Neural progenitor cell (in vitro differentiated cells): ENCODE measurements around the gene TBC1D30. TPM values are rescaled to one million over a fixed set of nuclear protein-coding genes. Genes with fewer than 3 reads are reported as not detected.

Source experiments
- DNase-seq: peaks from one replicate; pipeline ENCODE4 v3.0.0-alpha.2; 2016; ENCODE audit warnings: low spot score
- H2AFZ ChIP-seq: fragments of 200-600 bp; sonication (generic); replicated peaks from 2 replicates; pipeline ENCODE4 v1.6.1; 2016; ENCODE audit warnings: antibody characterized with exemption
- H3F3A ChIP-seq: fragments of 200-600 bp; sonication (generic); 2 replicates; pipeline ENCODE4 v1.6.1; 2016; ENCODE audit warnings: antibody characterized with exemption, low read depth
- H3K27ac ChIP-seq: fragments of 200-600 bp; sonication (generic); 2 replicates; pipeline ENCODE4 v1.5.1; 2016; ENCODE audit warnings: mild to moderate bottlenecking
- H3K27me3 ChIP-seq: fragments of 200-600 bp; sonication (generic); 2 replicates; pipeline ENCODE4 v1.6.1; 2016; ENCODE audit warnings: mild to moderate bottlenecking, moderate library complexity
- H3K36me3 ChIP-seq: fragments of 200-600 bp; sonication (generic); 2 replicates; pipeline ENCODE4 v1.5.1; 2016
- H3K4me1 ChIP-seq: fragments of 200-600 bp; sonication (generic); 2 replicates; pipeline ENCODE4 v1.6.1; 2016; ENCODE audit warnings: mixed run types
- H3K4me2 ChIP-seq: fragments of 200-600 bp; sonication (generic); 2 replicates; pipeline ENCODE4 v1.6.1; 2016
- H3K4me3 ChIP-seq: fragments of 200-600 bp; sonication (generic); 2 replicates; pipeline ENCODE4 v1.5.1; 2016
- H3K79me2 ChIP-seq: fragments of 200-600 bp; sonication (generic); 2 replicates; pipeline ENCODE4 v1.6.1; 2016; ENCODE audit warnings: low read depth
- H3K9ac ChIP-seq: fragments of 200-600 bp; sonication (generic); 2 replicates; pipeline ENCODE4 v1.6.1; 2016
- H3K9me3 ChIP-seq: fragments of 200-600 bp; sonication (generic); 2 replicates; pipeline ENCODE4 v1.5.1; 2016; ENCODE audit warnings: low read depth
- H4K20me1 ChIP-seq: fragments of 200-600 bp; sonication (generic); 2 replicates; pipeline ENCODE4 v1.6.1; 2016; ENCODE audit warnings: low read depth
- H3K27ac Mint-ChIP-seq: 3 replicates; pipeline ENCODE4 v1.8.0; 2021; ENCODE audit warnings: mixed read lengths
- H3K27me3 Mint-ChIP-seq: 2 replicates; pipeline ENCODE4 v1.8.0; 2022; ENCODE audit warnings: low read depth, mild to moderate bottlenecking, inconsistent platforms, moderate library complexity, mixed read lengths; ENCODE audit not compliant: insufficient read depth
- H3K36me3 Mint-ChIP-seq: 3 replicates; pipeline ENCODE4 v1.8.0; 2021; ENCODE audit warnings: mixed read lengths
- H3K4me1 Mint-ChIP-seq: 3 replicates; pipeline ENCODE4 v1.8.0; 2021; ENCODE audit warnings: mixed read lengths
- H3K4me3 Mint-ChIP-seq: 3 replicates; pipeline ENCODE4 v1.8.0; 2021; ENCODE audit warnings: mild to moderate bottlenecking, moderate library complexity, mixed read lengths
- H3K9me3 Mint-ChIP-seq: 3 replicates; pipeline ENCODE4 v1.8.0; 2020; ENCODE audit warnings: mixed read lengths
- CTCF ChIP-seq: fragments of 200-600 bp; sonication (generic); IDR thresholded peaks from 2 replicates; pipeline ENCODE4 v1.5.1; 2017; ENCODE audit warnings: antibody characterized with exemption, mild to moderate bottlenecking
- EZH2 ChIP-seq: fragments of 200-600 bp; sonication (generic); IDR thresholded peaks from 2 replicates; pipeline ENCODE4 v1.6.1; 2017; ENCODE audit warnings: antibody characterized with exemption, mild to moderate bottlenecking, moderate library complexity
- EZH2phosphoT487 ChIP-seq: fragments of 200-600 bp; sonication (generic); IDR thresholded peaks from 2 replicates; pipeline ENCODE4 v1.6.1; 2017; ENCODE audit warnings: antibody characterized with exemption
- total RNA-seq: library from RNA; depleted of rRNA; stranded (reverse); fragments of >200 nt; gene quantifications from 2 replicates; pipeline ENCODE4 v1.2.3, GENCODE V29; 2015; ENCODE audit warnings: low replicate concordance

Gene TBC1D30
- total RNA-seq, 1 donor from 2014 or later, result 9.7 TPM

- H3K27ac Mint-ChIP-seq, result no peak overlapping the region
- H2AFZ ChIP-seq, result no peak overlapping the region
- no peak for DNase-seq
- no peak overlapping the region for H3K9ac ChIP-seq
- H3K79me2 ChIP-seq, result no peaks in the 10 kb centered on the region
- no peaks in the 10 kb centered on the region for H3K36me3 Mint-ChIP-seq
- H3K27ac ChIP-seq, result no peak overlapping the region
- peaks cover 3% of the 10 kb centered on the region for H3K27me3 Mint-ChIP-seq
- no peaks in the 10 kb centered on the region for H3F3A ChIP-seq
- no peaks in the 10 kb centered on the region for H3K9me3 ChIP-seq
- H3K27me3 ChIP-seq, result no peaks in the 10 kb centered on the region
- H3K4me3 ChIP-seq, result no peak overlapping the region
- H4K20me1 ChIP-seq, result no peaks in the 10 kb centered on the region
- H3K4me2 ChIP-seq, result no peak overlapping the region
- H3K9me3 Mint-ChIP-seq, result no peaks in the 10 kb centered on the region
- H3K36me3 ChIP-seq, result no peaks in the 10 kb centered on the region
- peaks cover 9% of the 10 kb centered on the region for H3K4me1 Mint-ChIP-seq
- no peak overlapping the region for H3K4me3 Mint-ChIP-seq
- TF ChIP-seq EZH2, result no peak
- TF ChIP-seq CTCF, result no peak
- TF ChIP-seq EZH2phosphoT487, result no peak
- H3K4me1 ChIP-seq, result no peaks in the 10 kb centered on the region
These were observed 33.4 kb upstream of the TBC1D30 start for GRCh38 chr12:64791036-64791435.

GRCh38 chr12:64792128-64792527, 32.3 kb upstream of the TBC1D30 start:
- TF ChIP-seq EZH2 (no peak), CTCF (no peak), EZH2phosphoT487 (no peak)
- H4K20me1 ChIP-seq, result no peaks in the 10 kb centered on the region
- no peaks in the 10 kb centered on the region for H3K36me3 ChIP-seq
- Mint-ChIP-seq H3K27ac (no peak overlapping the region), H3K4me1 (peaks cover 9% of the 10 kb centered on the region), H3K4me3 (no peak overlapping the region), H3K27me3 (peaks cover 3% of the 10 kb centered on the region), H3K36me3 (no peaks in the 10 kb centered on the region), H3K9me3 (no peaks in the 10 kb centered on the region)
- H3F3A ChIP-seq, result no peaks in the 10 kb centered on the region
- H3K4me3 ChIP-seq, result no peak overlapping the region
- H3K9me3 ChIP-seq, result no peaks in the 10 kb centered on the region
- no peak overlapping the region for H3K4me2 ChIP-seq
- no peak overlapping the region for H3K9ac ChIP-seq
- no peak for DNase-seq
- H3K27me3 ChIP-seq, result no peaks in the 10 kb centered on the region
- no peak overlapping the region for H2AFZ ChIP-seq
- no peak overlapping the region for H3K27ac ChIP-seq
- H3K79me2 ChIP-seq, result no peaks in the 10 kb centered on the region
- H3K4me1 ChIP-seq, result no peaks in the 10 kb centered on the region

GRCh38 chr12:64793610-64794009, 30.8 kb upstream of the TBC1D30 start:
- H3K9me3 ChIP-seq, result no peaks in the 10 kb centered on the region

More at GRCh38 chr12:64793610-64794009, 30.8 kb upstream of the TBC1D30 start:
- H3K4me1 ChIP-seq, result no peaks in the 10 kb centered on the region
- Mint-ChIP-seq H3K9me3 (no peaks in the 10 kb centered on the region), H3K4me1 (peaks cover 3% of the 10 kb centered on the region), H3K36me3 (no peaks in the 10 kb centered on the region), H3K27ac (no peak overlapping the region), H3K4me3 (no peak overlapping the region), H3K27me3 (no peaks in the 10 kb centered on the region)
- no peaks in the 10 kb centered on the region for H3K27me3 ChIP-seq
- no peaks in the 10 kb centered on the region for H3F3A ChIP-seq
- H3K27ac ChIP-seq, result no peak overlapping the region
- no peak overlapping the region for H3K4me2 ChIP-seq
- DNase-seq, result no peak
- no peaks in the 10 kb centered on the region for H3K36me3 ChIP-seq
- TF ChIP-seq EZH2 (no peak), CTCF (no peak), EZH2phosphoT487 (no peak)
- H3K9ac ChIP-seq, result no peak overlapping the region
- no peak overlapping the region for H2AFZ ChIP-seq
- no peaks in the 10 kb centered on the region for H3K79me2 ChIP-seq
- H4K20me1 ChIP-seq, result no peaks in the 10 kb centered on the region
- H3K4me3 ChIP-seq, result no peak overlapping the region
